GM18511 (cell line): ENCODE results near the gene TEX51.

Source experiments
- ATAC-seq: cut with Tn5 transposase; IDR thresholded peaks from one replicate; pipeline ENCODE4 v1.9.1; 2021; ENCODE audit warnings: mild to moderate bottlenecking, moderate library complexity; ENCODE audit not compliant: unreplicated experiment

TEX51 gene

GRCh38 chr2:126877861-126878565, 20.7 kb upstream of the TEX51 start:
- no peak for ATAC-seq

DNA sequence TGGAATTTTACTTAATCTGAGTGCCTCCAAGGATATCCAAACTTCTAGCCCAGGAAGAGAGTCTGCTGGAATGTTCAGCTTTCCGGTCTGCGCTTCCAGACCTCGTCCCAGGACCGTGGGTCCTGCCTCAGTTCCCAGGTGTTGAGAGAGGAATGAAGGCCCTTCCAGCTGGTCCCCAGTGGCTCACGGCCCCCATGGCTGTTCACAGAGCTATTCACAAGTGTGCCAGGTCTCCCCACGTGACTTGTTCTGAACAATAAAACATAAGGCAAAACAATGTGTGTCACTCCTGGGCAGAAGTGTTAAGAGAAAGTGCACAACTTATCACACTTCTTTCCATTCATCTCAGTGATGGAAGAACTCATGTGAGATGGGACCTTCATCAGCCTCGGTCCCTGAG, 20.1 kb upstream of the TEX51 start:
- ATAC-seq = no peak

DNA sequence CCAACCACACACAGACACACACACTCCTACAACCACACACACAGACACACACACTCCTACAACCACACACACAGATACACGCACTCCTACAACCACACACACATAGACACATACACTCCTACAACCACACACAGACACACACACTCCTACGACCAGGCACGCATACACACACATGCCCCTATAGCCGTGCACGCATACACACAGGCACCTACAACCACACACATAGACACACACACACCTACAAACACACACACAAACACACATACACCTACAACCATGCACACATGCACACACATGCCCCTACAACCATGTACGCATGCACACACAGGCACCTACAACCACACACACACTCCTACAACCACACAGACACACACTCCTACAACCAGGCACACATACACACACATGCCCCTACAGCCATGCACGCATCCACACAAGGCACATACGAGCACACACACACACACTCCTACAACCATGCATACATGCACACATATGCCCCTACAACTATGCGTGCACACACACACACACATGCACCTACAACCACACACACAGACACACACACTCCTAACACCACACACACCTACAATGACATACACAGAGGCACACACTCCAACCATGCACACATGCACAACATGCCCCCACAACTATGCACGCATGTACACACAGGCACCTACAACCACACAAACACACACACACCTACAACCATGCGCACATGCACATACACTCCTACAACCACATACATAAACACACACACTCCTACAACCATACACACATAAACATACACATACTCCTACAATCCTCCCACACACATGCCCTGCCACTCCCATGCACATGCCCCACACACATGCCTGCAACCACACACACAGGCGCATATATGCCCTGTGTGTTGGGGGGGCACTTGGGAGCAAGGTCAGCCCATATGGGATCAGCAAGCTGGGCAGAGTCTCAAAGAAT, 19.1 kb upstream of the TEX51 start:
- ATAC-seq = no peak

DNA sequence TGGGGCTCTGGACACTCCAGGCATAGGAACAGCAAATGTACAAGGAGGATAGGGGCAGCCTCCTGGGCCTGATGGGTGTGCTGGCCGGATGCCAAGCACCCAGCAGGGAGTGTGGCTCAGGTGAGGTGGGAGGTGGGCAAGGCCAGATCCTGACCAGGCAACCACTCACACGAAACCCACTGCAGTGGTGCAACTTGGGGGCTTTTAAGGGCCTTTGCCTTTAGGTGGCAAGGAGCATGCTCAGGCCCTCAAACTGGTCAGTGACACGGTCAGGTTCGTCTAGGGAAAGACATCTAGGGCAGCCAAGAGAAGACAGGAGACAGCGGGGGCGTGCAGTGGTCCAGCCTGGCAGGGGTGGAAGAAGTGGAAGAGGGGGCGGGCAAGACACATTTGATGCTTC, 18.4 kb upstream of the TEX51 start:
- no peak for ATAC-seq

GRCh38 chr2:126880817-126881216, 17.9 kb upstream of the TEX51 start:
- ATAC-seq = no peak

DNA sequence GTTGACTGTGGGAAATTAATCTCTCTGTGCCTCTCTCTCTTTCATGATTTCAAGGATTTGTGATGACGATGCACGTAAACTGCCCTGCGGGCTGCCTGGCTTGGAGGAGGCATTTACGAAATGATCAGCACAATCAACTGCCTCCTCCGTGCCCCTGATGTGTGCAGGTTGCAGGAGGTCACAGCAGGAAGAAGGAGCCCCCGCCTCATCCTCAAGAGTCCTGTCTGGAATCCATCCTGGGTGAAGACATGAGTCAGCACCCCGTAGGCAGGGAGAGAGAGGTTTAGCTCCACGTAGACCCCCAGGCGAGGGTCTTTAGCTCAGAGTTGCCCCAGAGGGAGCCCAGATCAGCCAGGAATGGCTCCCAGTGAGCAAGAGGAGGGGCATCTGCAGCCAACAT, 17.1 kb upstream of the TEX51 start:
- ATAC-seq = no peak

DNA sequence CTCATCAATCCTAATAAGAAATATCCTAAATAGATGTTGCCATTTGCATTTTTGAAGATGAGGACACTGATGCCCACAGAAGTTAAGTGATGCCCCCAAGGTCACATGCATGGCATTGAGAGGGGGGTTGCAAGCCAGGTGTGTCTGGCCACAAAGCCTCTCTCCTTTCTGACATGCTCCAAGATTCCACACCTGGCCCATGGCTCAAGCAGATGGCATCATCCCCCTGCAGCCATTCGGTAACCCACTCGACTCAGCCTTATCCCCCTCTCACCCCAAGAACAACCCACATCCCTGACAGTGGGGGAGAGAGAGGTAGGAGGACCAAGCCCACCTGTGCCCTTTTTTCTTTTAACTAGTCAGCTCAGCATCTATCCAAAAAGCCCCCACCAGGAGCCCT, 16.5 kb upstream of the TEX51 start:
- no peak for ATAC-seq

DNA sequence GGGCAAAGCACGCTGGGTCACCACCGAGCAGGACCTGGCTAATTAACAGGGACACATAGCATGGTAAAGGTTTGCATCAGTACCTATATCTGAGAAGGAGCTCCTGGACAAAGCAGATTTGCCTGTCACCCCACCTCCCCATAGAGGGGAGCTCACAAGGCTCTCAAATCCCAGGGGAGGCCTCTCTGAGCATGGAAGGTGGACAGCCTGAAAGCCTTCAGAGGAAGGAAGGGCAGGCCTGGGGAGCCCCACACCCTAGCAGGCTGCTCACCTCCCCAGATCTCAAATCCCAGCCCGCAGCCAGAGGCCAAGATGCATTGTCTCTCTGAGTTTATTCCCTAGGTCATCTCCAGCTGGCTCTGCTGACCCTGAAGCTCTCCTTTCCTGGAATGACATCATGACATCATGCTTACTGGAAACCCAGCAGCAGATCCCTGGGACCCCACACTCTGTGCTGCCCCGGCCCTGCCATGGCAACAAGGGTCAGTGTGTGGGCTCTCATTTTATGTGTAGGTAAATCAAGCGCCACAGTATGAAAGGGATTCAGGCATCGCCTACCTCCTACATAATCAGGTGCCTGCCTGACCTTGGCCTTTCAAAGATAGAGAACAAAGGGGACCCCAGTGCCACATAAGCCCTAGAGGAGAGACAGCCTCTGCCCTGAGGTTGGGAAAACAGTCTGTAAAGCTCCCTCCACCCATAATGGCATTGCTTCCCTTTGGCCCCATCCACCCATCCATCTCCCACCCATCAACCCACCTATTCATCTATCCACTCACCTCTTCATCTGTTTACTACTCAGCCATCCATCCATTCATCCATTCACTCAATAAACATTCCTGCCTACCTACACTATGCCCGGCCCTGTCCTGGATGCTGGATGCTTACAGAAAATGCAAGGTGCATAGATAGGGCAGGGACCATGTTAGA, 15.7 kb upstream of the TEX51 start:
- no peak for ATAC-seq

DNA sequence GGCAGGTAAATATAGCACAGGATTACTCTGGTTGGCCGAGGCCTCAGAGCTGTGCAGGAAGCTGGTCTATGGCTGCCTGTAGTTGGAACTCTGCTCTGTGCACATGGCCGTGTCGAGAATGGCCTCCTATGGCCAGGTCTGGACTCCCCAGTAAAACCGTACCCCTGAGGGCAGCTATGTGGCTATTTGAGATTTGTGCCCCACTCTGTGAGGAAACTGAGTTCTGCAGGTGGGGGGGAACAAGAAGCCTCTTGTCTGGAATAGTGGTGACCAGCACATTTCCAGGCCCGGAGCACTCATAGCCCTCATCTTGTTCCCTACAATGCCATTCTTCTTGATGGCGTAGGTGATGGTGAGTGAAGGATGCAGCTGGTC, 15.0 kb upstream of the TEX51 start:
- no peak for ATAC-seq

DNA sequence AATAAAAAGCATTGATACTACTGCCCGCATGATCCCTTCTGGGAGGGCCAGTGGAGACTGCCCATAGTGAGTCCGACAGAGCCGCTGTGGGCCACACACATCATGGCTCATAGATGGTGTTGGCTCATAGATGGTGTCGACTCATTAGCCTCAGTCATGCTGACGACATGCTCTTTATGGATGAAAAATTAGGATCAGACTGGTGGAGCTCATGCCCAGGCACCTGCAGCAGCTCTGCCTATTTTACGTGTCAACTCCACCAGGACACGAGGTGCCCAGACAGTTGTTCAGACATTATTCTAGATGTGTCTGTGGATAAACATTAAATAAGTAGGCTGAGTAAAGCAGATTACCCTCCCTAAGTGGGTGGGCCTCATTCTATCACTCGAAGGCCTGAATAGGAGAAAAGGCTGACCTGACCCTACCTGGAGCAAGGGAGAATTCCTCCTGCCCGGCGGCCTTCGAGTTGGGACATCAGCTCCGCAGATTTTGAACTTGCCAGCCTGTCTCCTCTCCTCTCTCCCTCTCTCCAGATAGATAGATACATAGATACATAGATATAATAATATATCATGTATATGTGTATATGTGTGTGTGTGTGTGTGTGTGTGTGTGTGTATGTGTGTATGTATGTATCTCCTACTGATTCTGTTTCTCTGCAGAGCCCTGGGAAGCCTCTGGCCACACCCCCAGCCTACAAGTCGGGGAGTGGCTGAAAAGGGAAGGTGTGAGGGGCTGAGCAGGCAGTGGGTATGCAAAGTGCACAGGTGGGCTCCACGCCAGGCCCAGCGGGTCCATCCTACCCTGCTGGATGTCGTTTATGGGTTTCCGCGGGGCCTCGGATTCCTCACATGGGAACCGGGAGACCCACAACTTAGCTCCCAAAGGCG, 13.6 kb upstream of the TEX51 start:
- ATAC-seq = no peak

- no peak for ATAC-seq
These were observed 12.9 kb upstream of the TEX51 start for GRCh38 chr2:126885751-126886210.

GRCh38 chr2:126886211-126886915, 12.3 kb upstream of the TEX51 start:
- ATAC-seq = peak; percentile 83

GRCh38 chr2:126886916-126887280, 11.8 kb upstream of the TEX51 start:
- ATAC-seq = no peak

- no peak for ATAC-seq
These were observed 11.2 kb upstream of the TEX51 start for GRCh38 chr2:126887506-126887905.

DNA sequence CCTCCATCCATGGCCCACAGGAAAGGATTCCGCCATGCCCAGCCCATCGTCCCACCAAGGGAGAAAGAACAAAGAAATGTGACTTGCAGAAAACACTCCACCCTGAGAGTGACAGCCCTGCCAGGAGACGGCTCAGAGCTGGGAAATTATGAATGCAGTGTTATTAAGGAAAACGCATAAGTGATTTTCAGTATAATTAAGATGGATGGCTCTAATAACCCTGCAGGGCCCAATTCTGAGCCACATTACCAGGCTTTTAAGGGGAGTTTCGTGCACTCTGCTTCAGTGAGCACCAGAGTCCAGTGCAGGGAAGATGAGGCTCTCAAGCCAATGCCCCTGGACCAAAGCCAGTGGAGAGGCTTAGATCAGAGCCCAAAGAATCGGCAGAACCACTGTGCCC, 10.6 kb upstream of the TEX51 start:
- no peak for ATAC-seq

GRCh38 chr2:126889071-126889470, 9.6 kb upstream of the TEX51 start:
- no peak for ATAC-seq

- ATAC-seq = no peak
These were observed 9.1 kb upstream of the TEX51 start for GRCh38 chr2:126889496-126890135.

- no peak for ATAC-seq
These were observed 8.6 kb upstream of the TEX51 start for GRCh38 chr2:126890136-126890510.
